Mammary epithelial cell (primary cell): ENCODE measurements around the gene OVOL3.

ENCODE experiments used
- EZH2 ChIP-seq: IDR thresholded peaks from 2 replicates; pipeline ENCODE4 v1.6.1; 2012; ENCODE audit warnings: low read length, inconsistent platforms, borderline replicate concordance
- TF ChIP-seq, protein P1 (sequence below), 2 donors: IDR thresholded peaks in 1 of 2; conservative IDR thresholded peaks in 1 of 2; 2 replicates each; pipeline ENCODE4 v1.5.1; 2011 to 2012; ENCODE audit warnings: inconsistent platforms in 2 of 2, low read length in 2 of 2, mild to moderate bottlenecking in 2 of 2, control low read depth in 1 of 2, low read depth in 1 of 2; ENCODE audit not compliant: insufficient read depth in 1 of 2; ENCODE audit errors: extremely low read depth in 1 of 2

DNA sequence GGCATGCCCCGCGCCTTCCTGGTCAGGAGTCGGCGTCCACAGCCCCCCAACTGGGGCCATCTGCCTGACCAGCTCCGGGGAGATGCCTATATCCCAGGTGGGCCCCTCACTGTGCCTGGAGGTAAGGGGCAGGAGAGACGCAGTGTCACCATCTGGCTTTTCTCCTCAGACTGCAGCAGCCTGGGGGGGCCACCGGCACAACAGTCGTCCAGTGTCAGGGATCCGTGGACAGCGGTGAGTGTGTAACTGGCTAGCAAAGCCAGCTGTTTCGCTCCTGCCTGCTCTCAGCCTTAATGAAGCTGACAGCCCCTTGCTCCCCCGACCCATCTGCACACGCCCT, 227 bp downstream of the OVOL3 start:
- no peak for TF ChIP-seq EZH2
- TF ChIP-seq, protein P1, sequence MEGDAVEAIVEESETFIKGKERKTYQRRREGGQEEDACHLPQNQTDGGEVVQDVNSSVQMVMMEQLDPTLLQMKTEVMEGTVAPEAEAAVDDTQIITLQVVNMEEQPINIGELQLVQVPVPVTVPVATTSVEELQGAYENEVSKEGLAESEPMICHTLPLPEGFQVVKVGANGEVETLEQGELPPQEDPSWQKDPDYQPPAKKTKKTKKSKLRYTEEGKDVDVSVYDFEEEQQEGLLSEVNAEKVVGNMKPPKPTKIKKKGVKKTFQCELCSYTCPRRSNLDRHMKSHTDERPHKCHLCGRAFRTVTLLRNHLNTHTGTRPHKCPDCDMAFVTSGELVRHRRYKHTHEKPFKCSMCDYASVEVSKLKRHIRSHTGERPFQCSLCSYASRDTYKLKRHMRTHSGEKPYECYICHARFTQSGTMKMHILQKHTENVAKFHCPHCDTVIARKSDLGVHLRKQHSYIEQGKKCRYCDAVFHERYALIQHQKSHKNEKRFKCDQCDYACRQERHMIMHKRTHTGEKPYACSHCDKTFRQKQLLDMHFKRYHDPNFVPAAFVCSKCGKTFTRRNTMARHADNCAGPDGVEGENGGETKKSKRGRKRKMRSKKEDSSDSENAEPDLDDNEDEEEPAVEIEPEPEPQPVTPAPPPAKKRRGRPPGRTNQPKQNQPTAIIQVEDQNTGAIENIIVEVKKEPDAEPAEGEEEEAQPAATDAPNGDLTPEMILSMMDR (conservative IDR thresholded peaks at IDR 0.05 in 1 of 2, IDR thresholded peaks at IDR 0.05 in 1 of 2; ENCODE audit: extremely low read depth in 1 of 2, insufficient read depth in 1 of 2, low read depth in 1 of 2, low read length in 2 of 2): no peak
